Smooth muscle cell (in vitro differentiated cells): ENCODE results near the gene CCDC27. TPM values are rescaled to one million over a fixed set of nuclear protein-coding genes. Genes with fewer than 3 reads are reported as not detected.

Experiments
- DNase-seq: peaks from one replicate; lab custom pipeline; 2025; ENCODE audit not compliant: unreplicated experiment; lab: John Stamatoyannopoulos, UW
- H2AFZ ChIP-seq: fragments of 200-600 bp; sonication (generic); 2 replicates; pipeline ENCODE4 v1.6.0; 2016; ENCODE audit warnings: antibody characterized with exemption, low read depth, mild to moderate bottlenecking
- H3F3A ChIP-seq: fragments of 200-600 bp; sonication (generic); 2 replicates; pipeline ENCODE4 v1.6.0; 2017; ENCODE audit warnings: antibody characterized with exemption, low read depth
- H3K27ac ChIP-seq: fragments of 200-600 bp; sonication (generic); 2 replicates; pipeline ENCODE4 v1.5.1; 2016; ENCODE audit warnings: low read depth, mild to moderate bottlenecking
- H3K27me3 ChIP-seq: fragments of 200-600 bp; sonication (generic); 2 replicates; pipeline ENCODE4 v1.6.1; 2016; ENCODE audit warnings: low read depth, mild to moderate bottlenecking
- H3K36me3 ChIP-seq: fragments of 200-600 bp; sonication (generic); 2 replicates; pipeline ENCODE4 v1.5.1; 2016; ENCODE audit warnings: low read depth
- H3K4me1 ChIP-seq: fragments of 200-600 bp; sonication (generic); 2 replicates; pipeline ENCODE4 v1.5.1; 2016; ENCODE audit warnings: low read depth
- H3K4me2 ChIP-seq: fragments of 200-600 bp; sonication (generic); 2 replicates; pipeline ENCODE4 v1.6.0; 2016; ENCODE audit warnings: mild to moderate bottlenecking
- H3K4me3 ChIP-seq: fragments of 200-600 bp; sonication (generic); 2 replicates; pipeline ENCODE4 v1.5.1; 2016; ENCODE audit warnings: mild to moderate bottlenecking
- H3K79me2 ChIP-seq: fragments of 200-600 bp; sonication (generic); 2 replicates; pipeline ENCODE4 v1.6.0; 2016; ENCODE audit warnings: low read depth, mild to moderate bottlenecking
- H3K9ac ChIP-seq: fragments of 200-600 bp; sonication (generic); 2 replicates; pipeline ENCODE4 v1.6.0; 2016; ENCODE audit warnings: low read depth
- H3K9me3 ChIP-seq: fragments of 200-600 bp; sonication (generic); replicated peaks from 2 replicates; pipeline ENCODE4 v1.5.1; 2016; ENCODE audit warnings: low read depth
- H4K20me1 ChIP-seq: fragments of 200-600 bp; sonication (generic); 2 replicates; pipeline ENCODE4 v1.6.0; 2016; ENCODE audit warnings: low read depth
- WGBS: methylation state at CpG from one replicate; pipeline ENCODE4 v1.1.7; 2016; ENCODE audit warnings: low lambda C conversion rate; 5-methylcytosine and 5-hydroxymethylcytosine counted together
- polyA plus RNA-seq: library from polyadenylated mRNA; unstranded; fragments of >200 nt; fragmentation: Nextera tagmentation; extraction: Ambion mirVana; gene quantifications from 2 replicates; pipeline ENCODE4 v1.2.1, GENCODE V29; 2016
- total RNA-seq: library from RNA; depleted of rRNA; stranded (reverse); fragments of >200 nt; gene quantifications from 2 replicates; pipeline ENCODE4 v1.2.3, GENCODE V29; 2014
- TF ChIP-seq, protein P1 (sequence below): fragments of 200-600 bp; sonication (generic); IDR thresholded peaks from 2 replicates; pipeline ENCODE4 v1.5.1; 2017; ENCODE audit warnings: borderline replicate concordance, mild to moderate bottlenecking, antibody characterized with exemption; ENCODE audit not compliant: insufficient read depth, poor library complexity, severe bottlenecking

CCDC27 gene
- total and polyA plus RNA-seq, 2 experiments from 2014 or later = not detected

- Histone ChIP-seq H4K20me1 (peaks cover 29% of the 10 kb centered on the region), H2AFZ (no peak overlapping the region), H3K4me3 (no peak overlapping the region), H3K36me3 (no peaks in the 10 kb centered on the region), H3K79me2 (no peaks in the 10 kb centered on the region), H3K9ac (no peak overlapping the region), H3F3A (no peaks in the 10 kb centered on the region), H3K4me1 (peaks cover 14% of the 10 kb centered on the region), H3K9me3 (no peaks in the 10 kb centered on the region), H3K4me2 (no peak overlapping the region), H3K27me3 (no peaks in the 10 kb centered on the region), H3K27ac (no peak overlapping the region)
- DNase-seq = no peak
- 92% methylated on average over 24 of the region's 24 CpGs for WGBS
- TF ChIP-seq, protein P1, sequence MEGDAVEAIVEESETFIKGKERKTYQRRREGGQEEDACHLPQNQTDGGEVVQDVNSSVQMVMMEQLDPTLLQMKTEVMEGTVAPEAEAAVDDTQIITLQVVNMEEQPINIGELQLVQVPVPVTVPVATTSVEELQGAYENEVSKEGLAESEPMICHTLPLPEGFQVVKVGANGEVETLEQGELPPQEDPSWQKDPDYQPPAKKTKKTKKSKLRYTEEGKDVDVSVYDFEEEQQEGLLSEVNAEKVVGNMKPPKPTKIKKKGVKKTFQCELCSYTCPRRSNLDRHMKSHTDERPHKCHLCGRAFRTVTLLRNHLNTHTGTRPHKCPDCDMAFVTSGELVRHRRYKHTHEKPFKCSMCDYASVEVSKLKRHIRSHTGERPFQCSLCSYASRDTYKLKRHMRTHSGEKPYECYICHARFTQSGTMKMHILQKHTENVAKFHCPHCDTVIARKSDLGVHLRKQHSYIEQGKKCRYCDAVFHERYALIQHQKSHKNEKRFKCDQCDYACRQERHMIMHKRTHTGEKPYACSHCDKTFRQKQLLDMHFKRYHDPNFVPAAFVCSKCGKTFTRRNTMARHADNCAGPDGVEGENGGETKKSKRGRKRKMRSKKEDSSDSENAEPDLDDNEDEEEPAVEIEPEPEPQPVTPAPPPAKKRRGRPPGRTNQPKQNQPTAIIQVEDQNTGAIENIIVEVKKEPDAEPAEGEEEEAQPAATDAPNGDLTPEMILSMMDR = no peak
These were observed 9.6 kb upstream of the CCDC27 start for GRCh38 chr1:3742439-3743298.

DNA sequence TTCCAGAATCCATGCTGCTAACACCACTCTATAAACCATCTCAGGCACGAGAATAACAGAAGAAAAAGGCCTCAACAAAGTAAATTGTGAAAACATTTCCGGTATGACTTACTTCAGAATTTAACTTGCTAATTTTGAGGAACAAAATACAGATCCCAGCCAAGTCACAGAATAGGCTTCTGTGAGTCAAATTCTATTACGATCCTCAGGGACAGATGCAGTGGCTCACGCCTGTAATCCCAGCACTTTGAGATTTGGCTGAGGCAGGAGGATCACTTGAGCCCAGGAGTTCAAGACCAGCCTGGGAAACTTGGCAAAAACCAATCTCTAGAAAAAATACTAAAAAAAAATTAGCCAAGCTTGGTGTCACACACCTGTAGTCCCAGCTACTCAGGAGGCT is 8.8 kb upstream of the CCDC27 start:
- Histone ChIP-seq H4K20me1 (peaks cover 29% of the 10 kb centered on the region), H3K9ac (no peak overlapping the region), H3K27ac (no peak overlapping the region), H3K79me2 (no peaks in the 10 kb centered on the region), H3K9me3 (no peaks in the 10 kb centered on the region), H3K4me3 (no peak overlapping the region), H3K4me1 (peaks cover 14% of the 10 kb centered on the region), H2AFZ (no peak overlapping the region), H3K4me2 (no peak overlapping the region), H3K36me3 (no peaks in the 10 kb centered on the region), H3F3A (no peaks in the 10 kb centered on the region), H3K27me3 (no peaks in the 10 kb centered on the region)
- TF ChIP-seq, protein P1 = no peak
- WGBS = 98% methylated on average over 4 of the region's 4 CpGs
- no peak for DNase-seq

- Histone ChIP-seq H3K27ac (no peak overlapping the region), H3F3A (no peaks in the 10 kb centered on the region), H3K79me2 (no peaks in the 10 kb centered on the region), H3K4me3 (no peak overlapping the region), H3K9ac (no peak overlapping the region), H4K20me1 (peaks cover 29% of the 10 kb centered on the region), H3K36me3 (no peaks in the 10 kb centered on the region), H3K4me2 (no peak overlapping the region), H3K27me3 (no peaks in the 10 kb centered on the region), H2AFZ (no peak overlapping the region), H3K4me1 (peaks cover 14% of the 10 kb centered on the region), H3K9me3 (no peaks in the 10 kb centered on the region)
- TF ChIP-seq, protein P1 = no peak
- 98% methylated on average over 12 of the region's 12 CpGs for WGBS
- no peak for DNase-seq
These were observed 8.4 kb upstream of the CCDC27 start for GRCh38 chr1:3743826-3744225.

DNA sequence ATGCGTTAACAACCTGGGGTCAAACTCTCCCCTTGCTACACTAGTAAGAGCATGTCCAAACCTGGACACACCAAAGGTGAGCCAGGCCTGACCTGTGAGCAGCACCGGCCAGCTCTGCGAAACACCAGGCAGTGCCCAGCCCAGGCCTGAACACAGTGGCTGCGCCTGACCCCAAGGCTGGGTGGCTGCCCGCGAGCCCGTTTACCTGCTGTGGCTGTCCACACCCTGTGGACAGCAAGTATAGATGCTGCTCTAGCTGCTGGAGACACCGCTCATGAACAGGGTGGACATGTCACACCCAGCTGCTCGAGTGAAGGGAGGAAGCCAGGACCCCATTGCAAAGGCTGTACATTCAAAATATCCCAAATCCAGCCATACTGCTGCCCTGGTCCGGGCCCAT is 7.6 kb upstream of the CCDC27 start:
- DNase-seq = no peak
- Histone ChIP-seq H2AFZ (no peak overlapping the region), H3K9me3 (no peaks in the 10 kb centered on the region), H3K4me1 (peaks cover 14% of the 10 kb centered on the region), H3K4me3 (no peak overlapping the region), H3F3A (no peaks in the 10 kb centered on the region), H3K36me3 (no peaks in the 10 kb centered on the region), H3K79me2 (no peaks in the 10 kb centered on the region), H3K4me2 (no peak overlapping the region), H3K9ac (no peak overlapping the region), H3K27me3 (peaks cover 5% of the 10 kb centered on the region), H3K27ac (no peak overlapping the region), H4K20me1 (peaks cover 29% of the 10 kb centered on the region)
- TF ChIP-seq, protein P1 = no peak
- WGBS = 97% methylated on average over 10 of the region's 10 CpGs
